AG09309 (cell line): ENCODE measurements around the gene CC2D1B.

Source experiments
- DNase-seq: peaks from one replicate; pipeline ENCODE4 v3.0.0-alpha.2; 2010; ENCODE audit warnings: low read depth
- H3K4me3 ChIP-seq: 2 replicates; pipeline ENCODE4 v1.5.1; 2011; ENCODE audit warnings: mild to moderate bottlenecking, low read depth, low read length, moderate library complexity; ENCODE audit not compliant: control insufficient read depth
- TF ChIP-seq, protein P1 (sequence below): IDR thresholded peaks from 2 replicates; pipeline ENCODE4 v1.5.1; 2011; ENCODE audit warnings: mild to moderate bottlenecking, low read depth, low read length, inconsistent platforms; ENCODE audit not compliant: insufficient read depth, control insufficient read depth; ENCODE audit errors: missing control alignments

The CC2D1B gene, protein sequence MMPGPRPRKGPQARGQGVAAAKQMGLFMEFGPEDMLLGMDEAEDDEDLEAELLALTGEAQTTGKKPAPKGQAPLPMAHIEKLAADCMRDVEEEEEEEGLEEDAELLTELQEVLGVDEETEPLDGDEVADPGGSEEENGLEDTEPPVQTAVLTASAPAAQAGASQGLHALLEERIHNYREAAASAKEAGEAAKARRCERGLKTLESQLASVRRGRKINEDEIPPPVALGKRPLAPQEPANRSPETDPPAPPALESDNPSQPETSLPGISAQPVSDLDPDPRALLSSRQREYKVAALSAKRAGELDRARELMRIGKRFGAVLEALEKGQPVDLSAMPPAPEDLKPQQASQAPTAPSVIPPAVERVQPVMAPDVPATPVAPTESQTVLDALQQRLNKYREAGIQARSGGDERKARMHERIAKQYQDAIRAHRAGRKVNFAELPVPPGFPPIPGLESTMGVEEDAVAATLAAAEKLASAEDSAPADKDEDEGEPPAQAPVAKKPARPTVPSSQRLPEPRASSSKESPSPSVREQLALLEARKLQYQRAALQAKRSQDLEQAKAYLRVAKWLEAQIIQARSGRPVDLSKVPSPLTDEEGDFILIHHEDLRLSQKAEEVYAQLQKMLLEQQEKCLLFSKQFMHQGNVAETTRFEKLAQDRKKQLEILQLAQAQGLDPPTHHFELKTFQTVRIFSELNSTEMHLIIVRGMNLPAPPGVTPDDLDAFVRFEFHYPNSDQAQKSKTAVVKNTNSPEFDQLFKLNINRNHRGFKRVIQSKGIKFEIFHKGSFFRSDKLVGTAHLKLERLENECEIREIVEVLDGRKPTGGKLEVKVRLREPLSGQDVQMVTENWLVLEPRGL

GRCh38 chr1:52365746-52366516, at the start of gene CC2D1B:
Gene CC2D1B, minus strand, starts transcription at chr1:52366205. Its CDS starts 1,585 bp downstream, at chr1:52364620.
- TF ChIP-seq, protein P1, sequence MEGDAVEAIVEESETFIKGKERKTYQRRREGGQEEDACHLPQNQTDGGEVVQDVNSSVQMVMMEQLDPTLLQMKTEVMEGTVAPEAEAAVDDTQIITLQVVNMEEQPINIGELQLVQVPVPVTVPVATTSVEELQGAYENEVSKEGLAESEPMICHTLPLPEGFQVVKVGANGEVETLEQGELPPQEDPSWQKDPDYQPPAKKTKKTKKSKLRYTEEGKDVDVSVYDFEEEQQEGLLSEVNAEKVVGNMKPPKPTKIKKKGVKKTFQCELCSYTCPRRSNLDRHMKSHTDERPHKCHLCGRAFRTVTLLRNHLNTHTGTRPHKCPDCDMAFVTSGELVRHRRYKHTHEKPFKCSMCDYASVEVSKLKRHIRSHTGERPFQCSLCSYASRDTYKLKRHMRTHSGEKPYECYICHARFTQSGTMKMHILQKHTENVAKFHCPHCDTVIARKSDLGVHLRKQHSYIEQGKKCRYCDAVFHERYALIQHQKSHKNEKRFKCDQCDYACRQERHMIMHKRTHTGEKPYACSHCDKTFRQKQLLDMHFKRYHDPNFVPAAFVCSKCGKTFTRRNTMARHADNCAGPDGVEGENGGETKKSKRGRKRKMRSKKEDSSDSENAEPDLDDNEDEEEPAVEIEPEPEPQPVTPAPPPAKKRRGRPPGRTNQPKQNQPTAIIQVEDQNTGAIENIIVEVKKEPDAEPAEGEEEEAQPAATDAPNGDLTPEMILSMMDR = no peak
- H3K4me3 ChIP-seq = peak within 1 kb of the TSS; percentile 82
- DNase-seq = peak; percentile 71

DNA sequence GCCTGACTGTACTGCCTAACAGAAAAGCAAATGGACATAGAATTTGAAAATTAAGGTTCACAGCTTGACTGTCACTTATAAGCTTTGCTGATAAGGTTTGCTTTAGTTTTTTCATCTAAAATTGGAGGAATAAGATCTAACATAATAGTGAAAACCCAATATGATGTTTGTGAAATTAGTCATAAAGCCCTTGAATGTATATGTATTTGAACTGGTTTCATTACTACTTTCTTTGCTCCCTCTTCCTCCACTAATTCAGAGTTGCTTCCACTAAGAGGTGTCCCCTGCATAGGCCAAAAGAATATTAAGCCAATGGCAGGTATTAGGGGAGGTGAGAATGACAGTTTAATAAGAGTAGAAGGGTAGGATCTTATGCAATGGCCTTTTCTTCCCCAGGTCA, 48.9 kb upstream of the CC2D1B start:
- TF ChIP-seq, protein P1 = no peak
- no peak overlapping the region for H3K4me3 ChIP-seq
- no peak for DNase-seq

GRCh38 chr1:52413410-52413989, 47.5 kb upstream of the CC2D1B start:
- TF ChIP-seq, protein P1 = no peak
- no peak overlapping the region for H3K4me3 ChIP-seq
- DNase-seq = no peak

- TF ChIP-seq, protein P1 = no peak
- DNase-seq = no peak
Observed at GRCh38 chr1:52404975-52405338, 39.0 kb upstream of the CC2D1B start.

DNA sequence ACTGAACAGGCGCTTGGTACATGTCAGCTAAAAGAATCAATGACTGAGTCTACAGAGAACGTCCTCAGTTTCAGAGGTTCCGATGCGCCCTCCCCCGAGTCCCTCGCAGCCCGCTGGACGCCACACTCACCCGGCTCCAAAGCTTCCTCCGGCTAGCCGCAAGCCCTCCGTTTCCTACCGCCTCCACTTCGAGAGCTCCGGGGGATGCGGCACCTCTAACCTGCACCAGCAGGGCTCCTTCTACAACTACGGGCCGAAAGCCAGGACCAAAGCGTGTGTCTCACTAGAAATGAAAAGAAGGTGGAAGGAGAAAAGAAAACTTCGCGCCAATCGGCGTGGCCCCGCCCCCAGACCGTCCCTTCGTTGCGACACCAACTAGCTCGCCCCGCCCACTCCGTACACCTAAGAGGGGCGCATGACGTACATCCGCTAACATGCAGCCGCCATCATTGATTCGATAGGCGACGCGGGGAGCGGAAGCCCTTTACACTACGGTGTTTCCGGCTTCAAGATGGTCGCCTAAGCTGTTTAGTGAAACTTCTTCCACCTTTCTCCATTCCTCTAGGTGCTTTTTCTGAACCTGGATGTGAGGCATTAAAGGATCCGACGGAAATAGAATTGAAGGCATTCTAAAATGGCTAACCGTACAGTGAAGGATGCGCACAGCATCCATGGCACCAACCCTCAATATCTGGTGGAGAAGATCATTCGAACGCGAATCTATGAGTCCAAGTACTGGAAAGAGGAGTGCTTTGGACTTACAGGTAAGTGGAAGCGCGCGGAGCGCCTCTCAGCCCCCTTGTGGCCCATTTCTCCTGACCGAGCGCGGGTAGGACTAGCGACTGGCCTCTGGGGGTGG, 38.3 kb upstream of the CC2D1B start, which contains the start of the genes ORC1 and PRPF38A:
TSS of gene ORC1 (minus strand) at position 308 of the 859 bp plus-strand sequence. CDS start 2,200 bp downstream, outside the sequence.
TSS of gene PRPF38A (plus strand) at position 487 of the 859 bp plus-strand sequence. CDS start at position 635, 148 bp downstream.
- TF ChIP-seq, protein P1 = peak; percentile 63
- peak; percentile 82 for DNase-seq
- peak within 1 kb of the TSS; percentile 84 for H3K4me3 ChIP-seq

More at GRCh38 chr1:52404975-52405338, 39.0 kb upstream of the CC2D1B start:
- peak overlapping the region; percentile 84 for H3K4me3 ChIP-seq
